Activated B cell treated with CpG ODN at 0.5 μM for 24 hours (primary cell): Measurements from ENCODE around the gene MVD. TPM values are rescaled to one million over a fixed set of nuclear protein-coding genes. Genes with fewer than 3 reads are reported as not detected.

Experiments used
- ATAC-seq: fragments of 200-7000 bp; cut with Tn5 transposase; one replicate; pipeline ENCODE4 v1.10.0; 2021; ENCODE audit warnings: low read depth, mild to moderate bottlenecking, moderate library complexity
- CTCF ChIA-PET: fragments of 350-600 bp; sonication (Branson Sonifier 250); formaldehyde crosslinking; loops from one replicate; lab custom pipeline; 2021; ENCODE audit warnings: antibody characterized with exemption; lab: Charles Lee
- POLR2A ChIA-PET: fragments of 350-600 bp; sonication (Branson Sonifier 250); formaldehyde crosslinking; loops from one replicate; lab custom pipeline; 2021; ENCODE audit warnings: antibody characterized with exemption; lab: Charles Lee
- DNase-seq: peaks from one replicate; pipeline ENCODE4 v3.0.0; 2022
- H3K27ac Mint-ChIP-seq: one replicate; pipeline ENCODE4 v1.8.0; 2020; ENCODE audit warnings: mixed read lengths
- H3K27me3 Mint-ChIP-seq: one replicate; pipeline ENCODE4 v1.8.0; 2021; ENCODE audit warnings: mixed read lengths
- H3K36me3 Mint-ChIP-seq: one replicate; pipeline ENCODE4 v1.8.0; 2021; ENCODE audit warnings: low read depth, mixed read lengths
- H3K4me1 Mint-ChIP-seq: one replicate; pipeline ENCODE4 v1.8.0; 2021; ENCODE audit warnings: mixed read lengths
- H3K4me3 Mint-ChIP-seq: one replicate; pipeline ENCODE4 v1.8.0; 2020; ENCODE audit warnings: mild to moderate bottlenecking, mixed read lengths
- H3K9me3 Mint-ChIP-seq: one replicate; pipeline ENCODE4 v1.8.0; 2020; ENCODE audit warnings: mixed read lengths
- intact Hi-C: fragments of 100-400 bp; cut with micrococcal nuclease; formaldehyde crosslinking; loops from one replicate; pipeline ENCODE4 v1.15.1; 2024
- total RNA-seq: library from RNA; stranded (reverse); gene quantifications from 2 replicates; pipeline ENCODE4 v1.2.3, GENCODE V29; 2022
- TF ChIP-seq, protein P1 (sequence below): fragments of 200-600 bp; IDR thresholded peaks from one replicate; pipeline ENCODE4 v1.8.0; 2022; ENCODE audit warnings: antibody characterized with exemption, mild to moderate bottlenecking

Gene MVD
- total RNA-seq, 1 donor from 2014 or later, result 140 TPM

DNA sequence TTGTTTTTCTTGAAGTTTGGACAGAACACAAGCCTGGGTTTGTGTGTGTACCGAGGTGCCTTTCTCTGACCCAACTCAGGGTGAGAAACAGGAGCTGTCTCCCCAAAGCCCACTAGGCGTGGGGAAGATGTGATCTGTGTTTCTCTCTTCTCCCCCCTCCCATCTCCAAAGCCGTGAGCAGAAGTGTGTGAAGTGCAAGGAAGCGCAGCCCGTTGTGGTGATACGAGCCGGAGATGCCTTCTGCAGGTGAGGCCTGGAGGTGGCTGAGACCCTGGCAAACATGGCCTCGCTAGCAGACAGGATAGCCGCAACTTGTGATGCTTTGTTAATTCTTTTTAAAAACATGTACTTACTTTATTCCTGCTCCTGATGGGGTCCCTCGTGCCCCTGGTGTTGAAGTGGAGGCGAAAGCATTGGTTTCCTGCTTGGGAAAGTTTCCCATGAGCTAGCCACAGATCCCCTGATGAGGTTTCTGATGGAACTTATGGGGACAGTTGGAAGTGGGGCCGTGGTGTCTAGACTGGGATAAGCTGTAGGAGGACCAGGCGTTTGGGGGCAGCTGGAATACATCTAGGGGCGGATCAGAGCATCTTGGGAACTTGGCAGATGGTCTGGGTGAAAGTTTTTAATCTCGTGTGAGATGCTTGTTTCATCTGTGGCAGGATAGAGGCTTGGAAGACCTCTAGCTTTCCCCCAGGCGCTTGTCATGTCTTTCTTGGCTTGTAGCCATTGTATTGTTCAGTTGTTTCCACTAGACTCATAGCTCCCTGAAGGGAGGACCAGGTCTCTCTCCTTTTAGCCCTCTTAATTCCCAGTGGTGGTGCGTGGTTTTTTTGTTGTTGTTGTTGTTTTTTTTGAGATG lies 44.3 kb upstream of the MVD start:
- Mint-ChIP-seq H3K36me3 (peaks cover 4% of the 10 kb centered on the region), H3K27me3 (no peaks in the 10 kb centered on the region), H3K9me3 (no peaks in the 10 kb centered on the region), H3K4me1 (peaks cover 43% of the 10 kb centered on the region), H3K27ac (peak overlapping the region; percentile 62), H3K4me3 (peak overlapping the region; percentile 84)
- CTCF ChIA-PET, result interaction anchor here (0.5 to 0.8 kb wide), 3 partner anchors 30 to 777 kb away, joined by 3 read pairs; no protein-coding TSS in a partner anchor
- ATAC-seq, result no peak
- intact Hi-C loops, result loop anchor here (1.0 kb wide), 5 partner anchors 21 to 137 kb away; partner anchors contain the start of genes CYBA, SNAI3 and ZC3H18
- TF ChIP-seq, protein P1, sequence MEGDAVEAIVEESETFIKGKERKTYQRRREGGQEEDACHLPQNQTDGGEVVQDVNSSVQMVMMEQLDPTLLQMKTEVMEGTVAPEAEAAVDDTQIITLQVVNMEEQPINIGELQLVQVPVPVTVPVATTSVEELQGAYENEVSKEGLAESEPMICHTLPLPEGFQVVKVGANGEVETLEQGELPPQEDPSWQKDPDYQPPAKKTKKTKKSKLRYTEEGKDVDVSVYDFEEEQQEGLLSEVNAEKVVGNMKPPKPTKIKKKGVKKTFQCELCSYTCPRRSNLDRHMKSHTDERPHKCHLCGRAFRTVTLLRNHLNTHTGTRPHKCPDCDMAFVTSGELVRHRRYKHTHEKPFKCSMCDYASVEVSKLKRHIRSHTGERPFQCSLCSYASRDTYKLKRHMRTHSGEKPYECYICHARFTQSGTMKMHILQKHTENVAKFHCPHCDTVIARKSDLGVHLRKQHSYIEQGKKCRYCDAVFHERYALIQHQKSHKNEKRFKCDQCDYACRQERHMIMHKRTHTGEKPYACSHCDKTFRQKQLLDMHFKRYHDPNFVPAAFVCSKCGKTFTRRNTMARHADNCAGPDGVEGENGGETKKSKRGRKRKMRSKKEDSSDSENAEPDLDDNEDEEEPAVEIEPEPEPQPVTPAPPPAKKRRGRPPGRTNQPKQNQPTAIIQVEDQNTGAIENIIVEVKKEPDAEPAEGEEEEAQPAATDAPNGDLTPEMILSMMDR, result no peak
- POLR2A ChIA-PET, result interaction anchor here (0.6 to 2.6 kb wide), 5 partner anchors 24 to 271 kb away, joined by 3 to 10 read pairs (median 5); partner anchors contain the start of genes GALNS, MVD and TRAPPC2L
- DNase-seq, result no peak

GRCh38 chr16:88706229-88706964 lies 43.5 kb upstream of the MVD start, which contains the start of the genes CTU2 and RNF166:
Gene CTU2 (plus strand): TSS chr16:88706503. CDS start chr16:88706531, 28 bp downstream.
Gene RNF166 (minus strand): TSS chr16:88706408. CDS start chr16:88706325, 83 bp downstream.
- Mint-ChIP-seq H3K36me3 (peaks cover 4% of the 10 kb centered on the region), H3K4me3 (peak within 1 kb of the TSS; percentile 87)
- intact Hi-C loops, result loop anchor here (1.0 kb wide), 5 partner anchors 20 to 136 kb away; partner anchors contain the start of genes CYBA, SNAI3 and ZC3H18

GRCh38 chr16:88705801-88706228 lies 42.9 kb upstream of the MVD start:
- ATAC-seq, result peak; percentile 2
- Mint-ChIP-seq H3K27ac (peak overlapping the region; percentile 85), H3K4me1 (peaks cover 57% of the 10 kb centered on the region), H3K27me3 (no peaks in the 10 kb centered on the region), H3K9me3 (no peaks in the 10 kb centered on the region), H3K36me3 (peaks cover 4% of the 10 kb centered on the region), H3K4me3 (peak overlapping the region; percentile 87)
- TF ChIP-seq, protein P1, result no peak
- CTCF ChIA-PET, result no interaction called here
- POLR2A ChIA-PET, result interaction anchor here (0.8 to 2.6 kb wide), 7 partner anchors 24 to 136 kb away, joined by 3 to 10 read pairs (median 5); partner anchors contain the start of genes APRT, MVD and ZC3H18
- intact Hi-C loops, result loop anchor here (1.0 kb wide), 5 partner anchors 20 to 136 kb away; partner anchors contain the start of genes CYBA, SNAI3 and ZC3H18
- no peak for DNase-seq

More at GRCh38 chr16:88706229-88706964, 43.5 kb upstream of the MVD start, which contains the start of the genes CTU2 and RNF166:
- Mint-ChIP-seq H3K9me3 (no peaks in the 10 kb centered on the region), H3K27ac (peak within 1 kb of the TSS; percentile 85), H3K27me3 (no peaks in the 10 kb centered on the region), H3K4me1 (peaks cover 51% of the 10 kb centered on the region)
- peak; percentile 70 for ATAC-seq
- POLR2A ChIA-PET, result interaction anchor here (0.6 to 2.6 kb wide), 8 partner anchors 23 to 151 kb away, joined by 3 to 10 read pairs (median 5); partner anchors contain the start of genes APRT, GALNS, MVD and TRAPPC2L
- CTCF ChIA-PET, result interaction anchor here (0.5 to 0.7 kb wide), 2 partner anchors 31 to 776 kb away, joined by 3 read pairs; no protein-coding TSS in a partner anchor
- TF ChIP-seq, protein P1, result no peak
- DNase-seq, result peak; percentile 95

DNA sequence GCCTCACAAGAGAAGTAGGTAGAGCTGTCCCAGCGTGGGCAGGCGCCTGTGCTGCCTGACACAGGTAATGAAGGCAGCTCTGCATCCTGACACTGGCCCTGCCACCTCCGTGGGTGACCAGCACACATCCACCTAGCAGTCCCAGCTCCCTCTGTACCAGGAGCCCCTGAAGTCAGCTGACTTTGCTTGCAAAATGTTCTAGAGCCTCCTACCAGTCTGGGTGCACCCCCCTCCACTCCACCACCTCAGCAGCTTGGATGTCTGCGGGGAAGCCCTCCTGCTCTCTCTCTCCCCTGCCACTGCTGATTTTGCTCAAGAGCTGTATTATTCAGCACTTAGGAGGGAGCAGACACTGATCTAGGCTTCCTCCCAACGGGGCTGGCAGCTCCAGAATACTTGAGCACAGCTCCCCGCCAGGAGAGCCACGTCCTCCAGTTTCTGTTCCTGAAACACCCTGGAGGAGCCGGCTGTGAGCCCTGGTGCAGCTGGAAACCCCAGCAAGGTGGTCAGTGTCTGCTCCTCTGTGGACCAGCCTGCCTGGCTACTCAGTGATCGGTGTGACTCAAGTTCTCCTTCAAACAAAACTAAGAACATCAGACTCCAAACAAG lies 42.3 kb upstream of the MVD start:
- Mint-ChIP-seq H3K4me3 (peak overlapping the region; percentile 87), H3K36me3 (peaks cover 3% of the 10 kb centered on the region), H3K27ac (peak overlapping the region; percentile 85), H3K27me3 (no peaks in the 10 kb centered on the region), H3K4me1 (peaks cover 63% of the 10 kb centered on the region), H3K9me3 (no peaks in the 10 kb centered on the region)
- ChIA-PET CTCF (interaction anchor here (0.8 kb wide), 1 partner anchor 24 kb away, joined by 3 read pairs; no protein-coding TSS in a partner anchor), POLR2A (interaction anchor here (1.0 to 2.6 kb wide), 5 partner anchors 23 to 135 kb away, joined by 3 to 10 read pairs (median 5); partner anchors contain the start of genes APRT, MVD and ZC3H18)
- ATAC-seq (no peak), DNase-seq (no peak)
- TF ChIP-seq, protein P1, result no peak
- intact Hi-C loops, result no loop called here
